ENCODE results near the gene CPN2.

The CPN2 gene

GRCh38 chr3:194379231-194379630 lies 28.1 kb upstream of the CPN2 start:
- Histone ChIP-seq H3K9me3 (ENCODE audit: control insufficient read depth, low read length) (no peaks in the 10 kb centered on the region), H3K4me3 (ENCODE audit: low read length) (no peak overlapping the region), H3K4me1 (ENCODE audit: control insufficient read depth, insufficient read depth, low read length) (peaks cover 3% of the 10 kb centered on the region), H3K9ac (ENCODE audit: low read length) (no peak overlapping the region), H3K36me3 (ENCODE audit: control insufficient read depth, insufficient read depth, low read length) (no peaks in the 10 kb centered on the region), H3K27me3 (ENCODE audit: control insufficient read depth, insufficient read depth, low read length) (peaks cover 5% of the 10 kb centered on the region)

DNA sequence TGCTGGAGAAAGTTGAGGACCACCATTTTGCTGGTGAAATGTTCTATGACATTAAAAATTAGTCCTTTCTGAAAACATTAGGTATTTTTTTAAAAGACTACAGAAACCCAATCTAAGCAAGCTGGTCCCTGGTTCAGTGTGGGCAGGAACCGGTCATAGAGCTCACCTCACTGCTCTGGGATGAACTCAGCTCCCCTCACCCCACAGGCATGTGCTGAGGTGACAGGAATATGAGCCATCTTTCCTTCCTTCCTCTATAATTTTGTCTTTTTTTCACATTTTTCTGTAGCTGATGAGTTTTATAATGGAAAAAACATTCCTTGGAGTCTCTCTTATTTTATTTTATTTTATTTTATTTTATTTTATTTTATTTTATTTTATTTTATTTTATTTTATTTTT lies 26.6 kb upstream of the CPN2 start:
- peaks cover 3% of the 10 kb centered on the region for H3K4me1 ChIP-seq (ENCODE audit: control insufficient read depth, insufficient read depth, low read length)
- H3K9me3 ChIP-seq (ENCODE audit: control insufficient read depth, low read length): no peaks in the 10 kb centered on the region
- H3K4me3 ChIP-seq (ENCODE audit: low read length): no peak overlapping the region
- H3K36me3 ChIP-seq (ENCODE audit: control insufficient read depth, insufficient read depth, low read length): no peaks in the 10 kb centered on the region
- peaks cover 4% of the 10 kb centered on the region for H3K27me3 ChIP-seq (ENCODE audit: control insufficient read depth, insufficient read depth, low read length)
- H3K9ac ChIP-seq (ENCODE audit: low read length): no peak overlapping the region

DNA sequence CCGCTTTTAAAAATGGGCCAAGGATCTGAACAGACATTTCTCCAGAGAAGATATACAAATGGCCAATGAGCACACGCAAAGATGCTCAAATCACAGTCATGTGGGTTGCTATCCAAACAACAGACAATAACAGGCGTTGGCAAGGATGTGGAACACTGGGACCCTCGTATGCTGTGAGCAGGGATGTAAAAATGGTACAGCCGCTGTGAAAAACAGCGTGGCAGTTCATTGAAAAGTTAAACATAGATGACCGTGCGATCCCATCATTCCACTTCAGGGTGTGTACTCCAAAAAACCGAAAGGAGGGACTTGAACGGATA lies 25.1 kb upstream of the CPN2 start:
- Histone ChIP-seq H3K4me3 (ENCODE audit: low read length) (no peak overlapping the region), H3K36me3 (ENCODE audit: control insufficient read depth, insufficient read depth, low read length) (no peaks in the 10 kb centered on the region), H3K9ac (ENCODE audit: low read length) (no peak overlapping the region), H3K27me3 (ENCODE audit: control insufficient read depth, insufficient read depth, low read length) (peaks cover 4% of the 10 kb centered on the region), H3K4me1 (ENCODE audit: control insufficient read depth, insufficient read depth, low read length) (no peaks in the 10 kb centered on the region), H3K9me3 (ENCODE audit: control insufficient read depth, low read length) (no peaks in the 10 kb centered on the region)

DNA sequence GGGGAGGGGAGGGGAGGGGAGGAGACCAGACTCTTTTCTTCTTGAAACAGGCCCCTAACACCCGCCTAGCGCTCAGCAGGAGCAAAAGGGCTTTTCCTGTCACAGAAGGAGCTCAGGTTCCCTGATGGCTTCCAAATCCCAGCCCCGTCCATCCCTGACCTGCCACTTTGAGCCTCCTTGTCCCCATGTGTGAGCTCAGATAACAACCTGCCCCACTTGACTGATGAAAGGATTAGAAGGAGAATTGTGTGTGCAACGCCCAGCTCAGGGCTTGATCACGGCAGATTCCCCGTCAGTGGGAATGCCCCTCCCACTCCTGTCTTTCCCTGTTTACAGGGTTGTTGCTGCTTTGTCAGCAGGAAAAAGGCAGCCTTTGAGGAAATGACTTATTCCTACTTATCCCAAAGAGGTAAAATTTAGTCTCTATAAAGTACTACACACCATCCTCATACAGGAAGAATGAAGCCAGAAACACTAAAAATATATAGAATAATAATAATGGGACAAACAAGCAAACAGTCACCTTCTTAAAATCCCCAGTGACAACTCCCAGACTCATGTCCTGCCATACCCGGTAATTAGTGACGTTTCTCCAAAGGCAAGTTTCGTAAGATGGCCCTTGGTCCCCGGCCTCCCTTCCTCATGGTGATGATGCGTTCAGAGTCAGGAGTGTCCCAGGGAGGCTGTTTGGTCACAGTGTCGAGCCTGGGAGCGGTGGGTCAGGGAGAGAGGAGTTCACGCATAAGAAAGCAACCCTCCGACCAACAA lies 24.5 kb upstream of the CPN2 start:
- Histone ChIP-seq H3K36me3 (ENCODE audit: control insufficient read depth, insufficient read depth, low read length) (no peaks in the 10 kb centered on the region), H3K4me3 (ENCODE audit: low read length) (no peak overlapping the region), H3K4me1 (ENCODE audit: control insufficient read depth, insufficient read depth, low read length) (no peaks in the 10 kb centered on the region), H3K9me3 (ENCODE audit: control insufficient read depth, low read length) (no peaks in the 10 kb centered on the region), H3K9ac (ENCODE audit: low read length) (no peak overlapping the region), H3K27me3 (ENCODE audit: control insufficient read depth, insufficient read depth, low read length) (peaks cover 4% of the 10 kb centered on the region)

DNA sequence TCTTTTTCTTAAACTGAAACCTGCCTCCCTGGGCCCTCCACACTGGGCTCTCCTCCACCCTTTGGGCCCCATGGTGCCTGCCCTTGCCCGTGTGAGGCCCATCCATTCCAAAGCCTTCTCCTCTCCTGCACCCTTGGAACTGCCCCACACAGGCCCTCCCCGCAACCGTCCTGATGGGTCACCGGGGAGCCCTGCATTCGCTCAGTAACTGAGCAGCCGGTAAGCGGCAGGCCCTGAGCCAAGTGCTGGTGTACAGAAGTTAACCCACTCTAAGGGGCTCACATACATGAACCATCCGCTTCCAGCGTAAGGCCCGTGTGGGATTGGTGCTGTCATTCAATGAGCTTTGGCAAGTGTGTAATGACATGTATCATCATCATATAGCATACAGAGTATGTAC lies 23.8 kb upstream of the CPN2 start:
- peaks cover 9% of the 10 kb centered on the region for H3K27me3 ChIP-seq (ENCODE audit: control insufficient read depth, insufficient read depth, low read length)
- no peak overlapping the region for H3K4me3 ChIP-seq (ENCODE audit: low read length)
- H3K9ac ChIP-seq (ENCODE audit: low read length): no peak overlapping the region
- no peaks in the 10 kb centered on the region for H3K4me1 ChIP-seq (ENCODE audit: control insufficient read depth, insufficient read depth, low read length)
- no peaks in the 10 kb centered on the region for H3K36me3 ChIP-seq (ENCODE audit: control insufficient read depth, insufficient read depth, low read length)
- no peaks in the 10 kb centered on the region for H3K9me3 ChIP-seq (ENCODE audit: control insufficient read depth, low read length)

- Histone ChIP-seq H3K36me3 (ENCODE audit: control insufficient read depth, insufficient read depth, low read length) (no peaks in the 10 kb centered on the region), H3K9ac (ENCODE audit: low read length) (no peak overlapping the region), H3K9me3 (ENCODE audit: control insufficient read depth, low read length) (no peaks in the 10 kb centered on the region), H3K27me3 (ENCODE audit: control insufficient read depth, insufficient read depth, low read length) (peaks cover 14% of the 10 kb centered on the region), H3K4me1 (ENCODE audit: control insufficient read depth, insufficient read depth, low read length) (no peaks in the 10 kb centered on the region), H3K4me3 (ENCODE audit: low read length) (no peak overlapping the region)
Measured at GRCh38 chr3:194373899-194374298, 22.8 kb upstream of the CPN2 start.

DNA sequence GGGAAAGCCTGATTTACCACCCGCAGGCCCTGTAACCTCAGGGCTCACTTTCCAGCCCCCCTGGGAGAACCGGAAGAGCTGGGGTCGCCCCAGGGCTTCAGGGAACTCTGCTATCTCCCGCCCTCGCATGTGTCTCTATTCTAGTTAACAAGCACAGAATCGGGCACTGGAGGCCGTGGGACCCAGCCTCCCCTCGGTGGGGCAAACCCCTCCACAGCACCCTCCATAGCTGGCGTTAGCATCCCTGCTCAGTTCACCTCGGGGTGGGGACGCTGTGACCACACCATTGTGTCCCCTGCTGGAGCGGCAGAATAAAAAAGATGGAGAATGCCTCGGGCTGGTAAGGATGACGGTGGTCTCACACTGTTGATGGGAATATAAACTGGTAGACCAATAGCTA lies 21.9 kb upstream of the CPN2 start:
- peaks cover 20% of the 10 kb centered on the region for H3K27me3 ChIP-seq (ENCODE audit: control insufficient read depth, insufficient read depth, low read length)

GRCh38 chr3:194370753-194371152 lies 19.6 kb upstream of the CPN2 start:
- H3K9me3 ChIP-seq (ENCODE audit: control insufficient read depth, low read length): no peaks in the 10 kb centered on the region
- H3K9ac ChIP-seq (ENCODE audit: low read length): no peak overlapping the region
- peaks cover 20% of the 10 kb centered on the region for H3K27me3 ChIP-seq (ENCODE audit: control insufficient read depth, insufficient read depth, low read length)
- H3K36me3 ChIP-seq (ENCODE audit: control insufficient read depth, insufficient read depth, low read length): no peaks in the 10 kb centered on the region
- no peaks in the 10 kb centered on the region for H3K4me1 ChIP-seq (ENCODE audit: control insufficient read depth, insufficient read depth, low read length)
- H3K4me3 ChIP-seq (ENCODE audit: low read length): no peak overlapping the region

More for the DNA sequence above, 21.9 kb upstream of the CPN2 start:
- no peaks in the 10 kb centered on the region for H3K4me1 ChIP-seq (ENCODE audit: control insufficient read depth, insufficient read depth, low read length)
- no peaks in the 10 kb centered on the region for H3K36me3 ChIP-seq (ENCODE audit: control insufficient read depth, insufficient read depth, low read length)
- H3K9me3 ChIP-seq (ENCODE audit: control insufficient read depth, low read length): no peaks in the 10 kb centered on the region
- H3K4me3 ChIP-seq (ENCODE audit: low read length): no peak overlapping the region
- H3K9ac ChIP-seq (ENCODE audit: low read length): no peak overlapping the region

DNA sequence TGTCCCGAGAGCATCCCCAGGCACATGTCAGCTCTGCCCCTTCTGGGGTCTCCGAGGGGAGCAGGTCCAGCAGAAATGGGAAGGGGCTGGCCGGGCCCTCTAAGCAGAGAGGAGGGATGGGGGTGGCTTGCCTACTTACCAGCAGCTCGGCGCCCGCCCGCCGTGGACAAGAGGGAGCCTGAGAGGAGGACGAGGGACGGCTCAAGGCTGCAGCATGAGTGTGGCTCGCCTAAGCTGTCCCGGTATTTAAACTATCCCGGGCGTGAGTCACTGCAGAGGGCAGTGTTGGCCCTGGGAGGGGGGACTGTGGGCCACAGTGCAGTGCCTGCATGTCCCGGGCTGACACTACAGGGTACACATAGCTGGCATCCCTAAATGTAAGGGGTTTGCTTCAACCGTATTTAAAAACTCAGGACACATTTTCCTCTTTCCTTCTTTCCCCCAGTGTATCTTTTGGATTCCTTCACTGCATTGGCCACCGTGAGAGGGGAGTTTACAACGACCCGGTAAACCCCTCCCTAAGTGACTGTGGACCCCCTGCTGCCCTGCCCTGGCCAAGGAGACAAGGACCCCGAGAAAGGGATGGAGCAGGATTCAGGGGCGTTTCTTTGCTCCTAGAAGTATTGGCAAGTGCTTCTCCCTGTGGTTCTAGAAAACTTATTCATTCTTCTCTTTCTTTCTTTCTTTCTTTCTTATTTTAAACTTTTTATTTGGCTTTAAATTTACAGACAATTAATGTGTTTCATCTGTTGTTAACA lies 18.6 kb upstream of the CPN2 start, which contains the start of gene LRRC15:
TSS of gene LRRC15 (minus strand) at position 222 of the 758 bp plus-strand sequence. CDS start 8,700 bp downstream, outside the sequence.
- no peaks in the 10 kb centered on the region for H3K36me3 ChIP-seq (ENCODE audit: control insufficient read depth, insufficient read depth, low read length)
- no peaks in the 10 kb centered on the region for H3K4me1 ChIP-seq (ENCODE audit: control insufficient read depth, insufficient read depth, low read length)
- H3K4me3 ChIP-seq (ENCODE audit: low read length): no peak within 1 kb of the TSS
- H3K9ac ChIP-seq (ENCODE audit: low read length): no peak within 1 kb of the TSS
- peaks cover 20% of the 10 kb centered on the region for H3K27me3 ChIP-seq (ENCODE audit: control insufficient read depth, insufficient read depth, low read length)
- H3K9me3 ChIP-seq (ENCODE audit: control insufficient read depth, low read length): no peaks in the 10 kb centered on the region

DNA sequence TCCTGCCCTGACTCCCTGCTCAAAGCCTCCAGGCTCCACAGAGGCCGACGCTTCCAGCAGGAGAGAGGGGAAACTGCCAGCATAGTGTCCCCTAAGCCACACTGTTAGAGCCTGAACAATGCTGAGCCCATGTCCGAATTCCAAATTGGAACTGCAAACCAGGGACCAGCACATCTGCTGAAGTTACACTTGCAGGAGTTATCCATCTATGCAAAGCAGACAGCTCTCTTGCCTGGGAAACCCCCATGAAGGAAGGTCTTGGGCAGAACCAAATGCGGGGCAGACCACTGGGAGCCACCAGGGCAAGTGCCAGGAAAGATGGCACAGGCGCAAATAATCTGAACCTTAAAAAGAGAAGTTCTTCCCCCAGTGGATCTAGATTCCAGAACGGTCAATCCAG lies 17.8 kb upstream of the CPN2 start:
- Histone ChIP-seq H3K9ac (ENCODE audit: low read length) (no peak overlapping the region), H3K4me3 (ENCODE audit: low read length) (no peak overlapping the region), H3K9me3 (ENCODE audit: control insufficient read depth, low read length) (no peaks in the 10 kb centered on the region), H3K36me3 (ENCODE audit: control insufficient read depth, insufficient read depth, low read length) (no peaks in the 10 kb centered on the region), H3K4me1 (ENCODE audit: control insufficient read depth, insufficient read depth, low read length) (no peaks in the 10 kb centered on the region), H3K27me3 (ENCODE audit: control insufficient read depth, insufficient read depth, low read length) (peaks cover 20% of the 10 kb centered on the region)

DNA sequence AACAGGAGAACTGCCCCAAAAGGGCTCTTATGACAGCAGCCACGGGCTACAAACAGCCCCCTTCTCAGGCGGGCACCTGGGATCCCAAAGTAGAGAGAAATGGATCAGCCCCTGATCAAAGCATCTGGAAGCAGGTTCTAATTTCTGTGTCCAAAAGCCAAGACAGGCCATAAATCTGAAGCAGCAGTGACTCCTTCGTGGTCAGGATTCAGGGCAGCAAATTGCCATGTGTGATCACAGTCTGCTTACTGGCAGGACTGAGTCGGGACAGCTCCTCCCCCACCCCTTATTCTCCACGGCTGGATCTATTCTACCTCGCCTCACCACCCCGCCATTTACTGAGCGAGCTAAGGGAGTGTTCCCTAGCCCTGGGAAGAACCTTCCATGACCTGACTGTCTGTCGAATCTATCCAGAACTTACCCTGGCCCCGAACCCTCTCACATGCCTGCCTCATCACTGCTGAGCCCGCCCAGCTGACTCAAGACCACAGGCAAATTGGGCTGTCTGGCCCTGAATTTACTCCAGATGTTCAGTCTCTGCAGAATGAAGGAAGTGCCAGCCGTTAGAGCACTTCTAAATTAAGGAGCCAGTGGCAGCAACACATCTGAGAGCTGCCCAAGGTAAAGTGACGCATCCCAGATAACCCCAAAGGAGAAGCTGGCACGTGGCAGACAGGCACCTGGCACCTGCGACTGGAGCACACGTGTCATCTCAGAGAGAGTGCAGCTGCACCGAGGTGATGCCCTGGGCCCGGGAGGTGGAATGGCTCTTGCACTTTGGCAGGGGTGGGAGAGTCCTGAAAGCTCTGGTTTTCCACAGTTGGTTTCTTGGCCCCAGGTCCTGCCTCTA lies 17.1 kb upstream of the CPN2 start:
- Histone ChIP-seq H3K27me3 (ENCODE audit: control insufficient read depth, insufficient read depth, low read length) (peaks cover 20% of the 10 kb centered on the region), H3K36me3 (ENCODE audit: control insufficient read depth, insufficient read depth, low read length) (no peaks in the 10 kb centered on the region), H3K9ac (ENCODE audit: low read length) (no peak overlapping the region), H3K4me1 (ENCODE audit: control insufficient read depth, insufficient read depth, low read length) (no peaks in the 10 kb centered on the region), H3K9me3 (ENCODE audit: control insufficient read depth, low read length) (no peaks in the 10 kb centered on the region), H3K4me3 (ENCODE audit: low read length) (no peak overlapping the region)

DNA sequence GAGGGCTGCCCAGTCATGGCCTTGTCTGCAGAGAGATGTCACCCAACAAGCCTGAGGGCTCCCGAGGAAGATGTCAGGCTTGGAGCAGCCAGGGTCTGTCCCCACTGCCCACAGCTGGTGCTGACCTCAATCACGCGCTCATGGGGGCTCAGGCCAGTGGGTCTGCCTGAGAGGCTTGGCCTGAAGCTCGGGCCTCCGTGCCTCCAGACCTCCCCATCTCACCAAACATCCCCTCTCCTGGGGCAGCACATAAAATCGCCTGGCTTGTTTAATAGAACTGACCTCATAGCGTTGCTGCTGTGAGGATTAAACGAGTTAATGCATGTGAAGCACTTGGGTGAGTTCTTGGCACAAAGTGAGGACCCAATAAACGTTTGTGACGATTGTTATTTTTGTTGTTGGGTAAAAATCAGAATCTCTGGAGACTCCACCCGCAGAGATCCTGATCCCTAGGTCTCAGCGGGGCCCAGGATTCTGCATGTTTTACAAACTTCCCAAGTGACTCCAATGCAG lies 14.9 kb upstream of the CPN2 start:
- Histone ChIP-seq H3K9me3 (ENCODE audit: control insufficient read depth, low read length) (no peaks in the 10 kb centered on the region), H3K9ac (ENCODE audit: low read length) (no peak overlapping the region), H3K4me3 (ENCODE audit: low read length) (no peak overlapping the region), H3K4me1 (ENCODE audit: control insufficient read depth, insufficient read depth, low read length) (no peaks in the 10 kb centered on the region), H3K36me3 (ENCODE audit: control insufficient read depth, insufficient read depth, low read length) (no peaks in the 10 kb centered on the region), H3K27me3 (ENCODE audit: control insufficient read depth, insufficient read depth, low read length) (peaks cover 20% of the 10 kb centered on the region)
